CD4-positive, alpha-beta memory T cell (primary cell): Measurements from ENCODE around the gene ERC2. TPM values are rescaled to one million over a fixed set of nuclear protein-coding genes. Genes with fewer than 3 reads are reported as not detected.

Source experiments
- CTCF ChIA-PET: fragments of 350-600 bp; sonication (Branson Sonifier 250); formaldehyde crosslinking; loops from one replicate; lab custom pipeline; 2021; ENCODE audit warnings: inconsistent platforms; ENCODE audit not compliant: partially characterized antibody; lab: Charles Lee
- POLR2A ChIA-PET: fragments of 350-600 bp; sonication (Branson Sonifier 250); formaldehyde crosslinking; loops from one replicate; lab custom pipeline; 2021; ENCODE audit not compliant: partially characterized antibody; lab: Charles Lee
- DNase-seq, 5 donors: peaks; one replicate each; pipeline versions ENCODE4 v3.0.0 to v3.0.0-alpha.2; 2020 to 2022; ENCODE audit warnings: mixed read lengths in 1 of 5
- H3K27ac ChIP-seq: one replicate; pipeline ENCODE4 v1.7.0; 2013; ENCODE audit warnings: low read depth, low read length
- H3K27me3 ChIP-seq: 2 replicates; pipeline ENCODE4 v1.7.0; 2013; ENCODE audit warnings: mild to moderate bottlenecking, low read length, moderate library complexity; ENCODE audit not compliant: insufficient read depth
- H3K36me3 ChIP-seq: 2 replicates; pipeline ENCODE4 v1.7.0; 2013; ENCODE audit warnings: mild to moderate bottlenecking, low read length, moderate library complexity; ENCODE audit not compliant: insufficient read depth
- H3K4me1 ChIP-seq: 2 replicates; pipeline ENCODE4 v1.7.0; 2013; ENCODE audit warnings: mild to moderate bottlenecking, low read length, moderate library complexity; ENCODE audit not compliant: insufficient read depth
- H3K4me3 ChIP-seq, 2 donors: one replicate each; pipeline ENCODE4 v1.7.0; 2013; ENCODE audit warnings: low read length in 2 of 2, mild to moderate bottlenecking in 1 of 2
- H3K9me3 ChIP-seq, 2 donors: one replicate each; pipeline ENCODE4 v1.7.0; 2013; ENCODE audit warnings: low read length in 2 of 2, control low read depth in 1 of 2; ENCODE audit not compliant: control insufficient read depth in 1 of 2
- H3K27ac Mint-ChIP-seq, 7 donors: one replicate each; pipeline ENCODE4 v1.8.0; 2020 to 2021; ENCODE audit warnings: mixed read lengths in 7 of 7, mild to moderate bottlenecking in 6 of 7, inconsistent platforms in 3 of 7, moderate library complexity in 3 of 7
- H3K27me3 Mint-ChIP-seq, 2 donors: one replicate each; pipeline ENCODE4 v1.8.0; 2020 to 2021; ENCODE audit warnings: mixed read lengths in 2 of 2
- H3K36me3 Mint-ChIP-seq, 2 donors: one replicate each; pipeline ENCODE4 v1.8.0; 2020 to 2021; ENCODE audit warnings: mixed read lengths in 2 of 2, inconsistent platforms in 1 of 2, mild to moderate bottlenecking in 1 of 2
- H3K4me1 Mint-ChIP-seq, 4 donors: one replicate each; pipeline ENCODE4 v1.8.0; 2020 to 2021; ENCODE audit warnings: mixed read lengths in 4 of 4, mild to moderate bottlenecking in 1 of 4
- H3K4me3 Mint-ChIP-seq, 8 donors: one replicate each; pipeline ENCODE4 v1.8.0; 2020 to 2021; ENCODE audit warnings: mixed read lengths in 8 of 8, mild to moderate bottlenecking in 7 of 8, moderate library complexity in 6 of 8, inconsistent platforms in 3 of 8
- H3K9me3 Mint-ChIP-seq, 8 donors: one replicate each; pipeline ENCODE4 v1.8.0; 2020 to 2021; ENCODE audit warnings: mixed read lengths in 8 of 8, mild to moderate bottlenecking in 5 of 8, inconsistent platforms in 3 of 8, moderate library complexity in 1 of 8
- intact Hi-C: fragments of 100-400 bp; cut with micrococcal nuclease; formaldehyde crosslinking; loops from one replicate; pipeline ENCODE4 v1.15.1; 2023
- polyA plus RNA-seq, 2 donors: library from polyadenylated mRNA; unstranded; fragments of 300-500 nt; fragmentation: Illumina TruSeq; gene quantifications; one replicate each; pipeline ENCODE4 v1.2.3, GENCODE V29; 2021
- total RNA-seq, 2 experiments: library from RNA; stranded (reverse); gene quantifications; one replicate each; pipeline ENCODE4 v1.2.3, GENCODE V29; 2021

Gene ERC2
- total and polyA plus RNA-seq, 4 experiments from 2014 or later = not detected

GRCh38 chr3:55607175-55607574, 861.1 kb downstream of the ERC2 start:
- intact Hi-C loops = no loop called here
- Histone ChIP-seq H3K27me3 (no peaks in the 10 kb centered on the region), H3K4me3 (no peak overlapping the region), H3K36me3 (no peaks in the 10 kb centered on the region), H3K4me1 (no peaks in the 10 kb centered on the region), H3K9me3 (no peaks in the 10 kb centered on the region), H3K27ac (no peak overlapping the region)
- no peak for DNase-seq
- ChIA-PET POLR2A (no interaction called here), CTCF (no interaction called here)
- peaks cover 0 to 8% (median 0%) of the 10 kb centered on the region in 8 donors for H3K9me3 Mint-ChIP-seq
- H3K27ac Mint-ChIP-seq = no peak overlapping the region
- no peaks in the 10 kb centered on the region for H3K36me3 Mint-ChIP-seq
- no peaks in the 10 kb centered on the region for H3K27me3 Mint-ChIP-seq
- H3K4me3 Mint-ChIP-seq = no peak overlapping the region
- H3K4me1 Mint-ChIP-seq = peaks cover 0 to 2% (median 0%) of the 10 kb centered on the region in 4 donors

- POLR2A ChIA-PET = no interaction called here
- no peak overlapping the region for H3K27ac Mint-ChIP-seq
- H3K36me3 Mint-ChIP-seq = no peaks in the 10 kb centered on the region
These were observed 862.6 kb downstream of the ERC2 start for GRCh38 chr3:55605443-55606236.

GRCh38 chr3:55604846-55605245, 863.4 kb downstream of the ERC2 start:
- Histone ChIP-seq H3K9me3 (no peaks in the 10 kb centered on the region), H3K4me3 (no peak overlapping the region), H3K27ac (no peak overlapping the region), H3K27me3 (no peaks in the 10 kb centered on the region), H3K4me1 (no peaks in the 10 kb centered on the region), H3K36me3 (no peaks in the 10 kb centered on the region)
- ChIA-PET POLR2A (no interaction called here), CTCF (no interaction called here)
- H3K9me3 Mint-ChIP-seq = peaks cover 0 to 8% (median 0%) of the 10 kb centered on the region in 8 donors
- DNase-seq = no peak
- no peak overlapping the region for H3K4me3 Mint-ChIP-seq
- intact Hi-C loops = no loop called here
- H3K36me3 Mint-ChIP-seq = no peaks in the 10 kb centered on the region
- no peaks in the 10 kb centered on the region for H3K4me1 Mint-ChIP-seq
- H3K27me3 Mint-ChIP-seq = no peaks in the 10 kb centered on the region
- no peak overlapping the region for H3K27ac Mint-ChIP-seq

More at GRCh38 chr3:55605443-55606236, 862.6 kb downstream of the ERC2 start:
- H3K4me1 Mint-ChIP-seq = no peaks in the 10 kb centered on the region
- Histone ChIP-seq H3K4me3 (no peak overlapping the region), H3K4me1 (no peaks in the 10 kb centered on the region), H3K36me3 (no peaks in the 10 kb centered on the region), H3K27me3 (no peaks in the 10 kb centered on the region), H3K9me3 (no peaks in the 10 kb centered on the region), H3K27ac (no peak overlapping the region)
- intact Hi-C loops = no loop called here
- no peak for DNase-seq
- CTCF ChIA-PET = no interaction called here
- H3K27me3 Mint-ChIP-seq = no peaks in the 10 kb centered on the region
- H3K4me3 Mint-ChIP-seq = no peak overlapping the region
- H3K9me3 Mint-ChIP-seq = peaks cover 0 to 8% (median 0%) of the 10 kb centered on the region in 8 donors

GRCh38 chr3:55604402-55604801, 863.9 kb downstream of the ERC2 start:
- no peaks in the 10 kb centered on the region for H3K27me3 Mint-ChIP-seq
- ChIA-PET POLR2A (no interaction called here), CTCF (no interaction called here)
- intact Hi-C loops = no loop called here
- no peaks in the 10 kb centered on the region for H3K36me3 Mint-ChIP-seq
- Histone ChIP-seq H3K27me3 (no peaks in the 10 kb centered on the region), H3K4me3 (no peak overlapping the region), H3K9me3 (no peaks in the 10 kb centered on the region), H3K4me1 (no peaks in the 10 kb centered on the region), H3K36me3 (no peaks in the 10 kb centered on the region), H3K27ac (no peak overlapping the region)
- H3K4me3 Mint-ChIP-seq = no peak overlapping the region
- no peak for DNase-seq
- H3K27ac Mint-ChIP-seq = no peak overlapping the region
- H3K4me1 Mint-ChIP-seq = no peaks in the 10 kb centered on the region
- peaks cover 0 to 8% (median 0%) of the 10 kb centered on the region in 8 donors for H3K9me3 Mint-ChIP-seq

GRCh38 chr3:55601366-55602080, 866.7 kb downstream of the ERC2 start:
- H3K27ac Mint-ChIP-seq = no peak overlapping the region
- no peaks in the 10 kb centered on the region for H3K36me3 Mint-ChIP-seq
- no peaks in the 10 kb centered on the region for H3K27me3 Mint-ChIP-seq
- Histone ChIP-seq H3K4me3 (no peak overlapping the region), H3K27me3 (no peaks in the 10 kb centered on the region), H3K4me1 (no peaks in the 10 kb centered on the region), H3K27ac (no peak overlapping the region), H3K9me3 (no peaks in the 10 kb centered on the region), H3K36me3 (no peaks in the 10 kb centered on the region)
- intact Hi-C loops = no loop called here
- no peak for DNase-seq
- H3K9me3 Mint-ChIP-seq = peaks cover 0 to 5% (median 0%) of the 10 kb centered on the region in 8 donors
- ChIA-PET CTCF (no interaction called here), POLR2A (no interaction called here)
- no peaks in the 10 kb centered on the region for H3K4me1 Mint-ChIP-seq
- H3K4me3 Mint-ChIP-seq = no peak overlapping the region

GRCh38 chr3:55598224-55598623, 870.0 kb downstream of the ERC2 start:
- H3K27ac Mint-ChIP-seq = no peak overlapping the region
- H3K36me3 Mint-ChIP-seq = no peaks in the 10 kb centered on the region
- H3K4me3 Mint-ChIP-seq = no peak overlapping the region
- no peak for DNase-seq
- no peaks in the 10 kb centered on the region for H3K27me3 Mint-ChIP-seq
- no peak overlapping the region for H3K27ac ChIP-seq
- H3K4me3 ChIP-seq = no peak overlapping the region
- H3K36me3 ChIP-seq = no peaks in the 10 kb centered on the region
- H3K4me1 ChIP-seq = no peaks in the 10 kb centered on the region
- no peaks in the 10 kb centered on the region for H3K27me3 ChIP-seq
- POLR2A ChIA-PET = no interaction called here
- H3K9me3 ChIP-seq = no peaks in the 10 kb centered on the region
- peaks cover 0 to 4% (median 1%) of the 10 kb centered on the region in 8 donors for H3K9me3 Mint-ChIP-seq
- no peaks in the 10 kb centered on the region for H3K4me1 Mint-ChIP-seq
- CTCF ChIA-PET = no interaction called here
- intact Hi-C loops = no loop called here

- Histone ChIP-seq H3K4me3 (no peak overlapping the region), H3K9me3 (no peaks in the 10 kb centered on the region), H3K27me3 (no peaks in the 10 kb centered on the region), H3K27ac (no peak overlapping the region), H3K4me1 (no peaks in the 10 kb centered on the region), H3K36me3 (no peaks in the 10 kb centered on the region)
- Mint-ChIP-seq H3K27me3 (no peaks in the 10 kb centered on the region), H3K9me3 (peaks cover 0 to 4% (median 1%) of the 10 kb centered on the region in 8 donors), H3K36me3 (no peaks in the 10 kb centered on the region), H3K27ac (no peak overlapping the region), H3K4me3 (no peak overlapping the region), H3K4me1 (no peaks in the 10 kb centered on the region)
- ChIA-PET POLR2A (no interaction called here), CTCF (no interaction called here)
- intact Hi-C loops = no loop called here
- no peak for DNase-seq
These were observed 870.6 kb downstream of the ERC2 start for GRCh38 chr3:55597641-55598040.
